HUES6 (cell line): ENCODE data around the gene PSMG4.

Source experiments
- H3K27ac ChIP-seq: 2 replicates; pipeline ENCODE4 v1.7.0; 2013; ENCODE audit warnings: low read depth, mild to moderate bottlenecking, low read length, inconsistent platforms
- H3K27me3 ChIP-seq: 2 replicates; pipeline ENCODE4 v1.6.1; 2013; ENCODE audit warnings: low read length; ENCODE audit not compliant: control insufficient read depth, insufficient read depth
- H3K36me3 ChIP-seq: 2 replicates; pipeline ENCODE4 v1.6.1; 2013; ENCODE audit warnings: low read length; ENCODE audit not compliant: control insufficient read depth, insufficient read depth
- H3K4me1 ChIP-seq: 2 replicates; pipeline ENCODE4 v1.6.1; 2013; ENCODE audit warnings: low read length; ENCODE audit not compliant: control insufficient read depth, insufficient read depth
- H3K4me3 ChIP-seq: 2 replicates; pipeline ENCODE4 v1.5.1; 2013; ENCODE audit warnings: low read depth, low read length
- H3K9ac ChIP-seq: one replicate; pipeline ENCODE4 v1.6.1; 2013; ENCODE audit warnings: mild to moderate bottlenecking, low read length
- H3K9me3 ChIP-seq: 2 replicates; pipeline ENCODE4 v1.6.1; 2013; ENCODE audit warnings: low read depth, low read length; ENCODE audit not compliant: control insufficient read depth, insufficient read depth

PSMG4 gene

GRCh38 chr6:3285732-3286131, 27.0 kb downstream of the PSMG4 start:
- Histone ChIP-seq H3K27me3 (no peaks in the 10 kb centered on the region), H3K9me3 (no peaks in the 10 kb centered on the region), H3K4me1 (peaks cover 17% of the 10 kb centered on the region), H3K9ac (no peak overlapping the region), H3K27ac (no peak overlapping the region), H3K4me3 (no peak overlapping the region), H3K36me3 (peaks cover 55% of the 10 kb centered on the region)

GRCh38 chr6:3286641-3287171, 28.0 kb downstream of the PSMG4 start:
- H3K27me3 ChIP-seq: no peaks in the 10 kb centered on the region
- no peak overlapping the region for H3K4me3 ChIP-seq
- peaks cover 12% of the 10 kb centered on the region for H3K4me1 ChIP-seq
- peaks cover 55% of the 10 kb centered on the region for H3K36me3 ChIP-seq
- H3K27ac ChIP-seq: no peak overlapping the region
- H3K9me3 ChIP-seq: no peaks in the 10 kb centered on the region
- H3K9ac ChIP-seq: no peak overlapping the region

GRCh38 chr6:3287308-3287707, 28.6 kb downstream of the PSMG4 start:
- no peak overlapping the region for H3K9ac ChIP-seq
- peaks cover 59% of the 10 kb centered on the region for H3K36me3 ChIP-seq
- H3K27me3 ChIP-seq: no peaks in the 10 kb centered on the region
- peaks cover 6% of the 10 kb centered on the region for H3K4me1 ChIP-seq
- no peak overlapping the region for H3K4me3 ChIP-seq
- H3K27ac ChIP-seq: no peak overlapping the region
- no peaks in the 10 kb centered on the region for H3K9me3 ChIP-seq

GRCh38 chr6:3287976-3288707, 29.4 kb downstream of the PSMG4 start:
- peaks cover 56% of the 10 kb centered on the region for H3K36me3 ChIP-seq
- no peak overlapping the region for H3K9ac ChIP-seq
- no peak overlapping the region for H3K4me3 ChIP-seq
- H3K4me1 ChIP-seq: no peaks in the 10 kb centered on the region
- no peaks in the 10 kb centered on the region for H3K27me3 ChIP-seq
- H3K27ac ChIP-seq: no peak overlapping the region
- H3K9me3 ChIP-seq: no peaks in the 10 kb centered on the region

- peaks cover 53% of the 10 kb centered on the region for H3K36me3 ChIP-seq
- H3K4me1 ChIP-seq: no peaks in the 10 kb centered on the region
- H3K27me3 ChIP-seq: no peaks in the 10 kb centered on the region
- no peak overlapping the region for H3K27ac ChIP-seq
- H3K4me3 ChIP-seq: no peak overlapping the region
- H3K9ac ChIP-seq: no peak overlapping the region
- no peaks in the 10 kb centered on the region for H3K9me3 ChIP-seq
Observed at GRCh38 chr6:3288711-3289663, 30.2 kb downstream of the PSMG4 start.

- Histone ChIP-seq H3K4me1 (no peaks in the 10 kb centered on the region), H3K9me3 (no peaks in the 10 kb centered on the region), H3K27me3 (no peaks in the 10 kb centered on the region), H3K36me3 (peaks cover 47% of the 10 kb centered on the region), H3K27ac (no peak overlapping the region), H3K9ac (no peak overlapping the region), H3K4me3 (no peak overlapping the region)
Observed at GRCh38 chr6:3289664-3290055, 30.9 kb downstream of the PSMG4 start.

- Histone ChIP-seq H3K27ac (no peak overlapping the region), H3K27me3 (no peaks in the 10 kb centered on the region), H3K9me3 (no peaks in the 10 kb centered on the region), H3K4me1 (no peaks in the 10 kb centered on the region), H3K4me3 (no peak overlapping the region), H3K9ac (no peak overlapping the region), H3K36me3 (peaks cover 42% of the 10 kb centered on the region)
Observed at GRCh38 chr6:3290149-3290930, 31.6 kb downstream of the PSMG4 start.

- Histone ChIP-seq H3K9ac (no peak overlapping the region), H3K9me3 (no peaks in the 10 kb centered on the region), H3K27ac (no peak overlapping the region), H3K27me3 (no peaks in the 10 kb centered on the region), H3K4me3 (no peak overlapping the region), H3K4me1 (no peaks in the 10 kb centered on the region), H3K36me3 (peaks cover 38% of the 10 kb centered on the region; the same call in 1 of the 2 replicates)
Observed at GRCh38 chr6:3290931-3291211, 32.1 kb downstream of the PSMG4 start.

- Histone ChIP-seq H3K36me3 (peaks cover 38% of the 10 kb centered on the region; the same call in 1 of the 2 replicates), H3K27ac (no peak overlapping the region), H3K9me3 (no peaks in the 10 kb centered on the region), H3K9ac (no peak overlapping the region), H3K4me1 (no peaks in the 10 kb centered on the region), H3K4me3 (no peak overlapping the region), H3K27me3 (no peaks in the 10 kb centered on the region)
Observed at GRCh38 chr6:3291346-3291745, 32.6 kb downstream of the PSMG4 start.

- Histone ChIP-seq H3K4me3 (no peak overlapping the region), H3K36me3 (peaks cover 34% of the 10 kb centered on the region; the same call in 1 of the 2 replicates), H3K9ac (no peak overlapping the region), H3K4me1 (no peaks in the 10 kb centered on the region), H3K9me3 (no peaks in the 10 kb centered on the region), H3K27me3 (no peaks in the 10 kb centered on the region), H3K27ac (no peak overlapping the region)
Observed at GRCh38 chr6:3291987-3292386, 33.2 kb downstream of the PSMG4 start.
